GM19351 (cell line): ENCODE data around the gene PACRGL.

Experiments
- ATAC-seq: cut with Tn5 transposase; IDR thresholded peaks from one replicate; pipeline ENCODE4 v1.9.1; 2021; ENCODE audit warnings: mild to moderate bottlenecking, moderate library complexity; ENCODE audit not compliant: unreplicated experiment

The PACRGL gene

GRCh38 chr4:20700007-20700761, at the start of gene PACRGL:
TSS of gene PACRGL (plus strand) at chr4:20700458. CDS start at chr4:20704482, 4,024 bp downstream.
- peak; percentile 99 for ATAC-seq

GRCh38 chr4:20652226-20652885, 47.9 kb upstream of the PACRGL start:
- no peak for ATAC-seq

GRCh38 chr4:20658456-20658855, 41.8 kb upstream of the PACRGL start:
- ATAC-seq = no peak

- ATAC-seq = no peak
Measured at GRCh38 chr4:20662851-20663250, 37.4 kb upstream of the PACRGL start.

GRCh38 chr4:20666012-20666860, 34.0 kb upstream of the PACRGL start:
- ATAC-seq = no peak

GRCh38 chr4:20672262-20672661, 28.0 kb upstream of the PACRGL start:
- no peak for ATAC-seq

GRCh38 chr4:20675786-20676185, 24.5 kb upstream of the PACRGL start:
- no peak for ATAC-seq

GRCh38 chr4:20676501-20677197, 23.6 kb upstream of the PACRGL start:
- ATAC-seq = no peak

- no peak for ATAC-seq
Measured at GRCh38 chr4:20678400-20678799, 21.9 kb upstream of the PACRGL start.

GRCh38 chr4:20679951-20680350, 20.3 kb upstream of the PACRGL start:
- no peak for ATAC-seq

GRCh38 chr4:20680736-20681135, 19.5 kb upstream of the PACRGL start:
- no peak for ATAC-seq

- ATAC-seq = no peak
Measured at GRCh38 chr4:20681271-20681670, 19.0 kb upstream of the PACRGL start.

GRCh38 chr4:20682853-20683252, 17.4 kb upstream of the PACRGL start:
- no peak for ATAC-seq

- no peak for ATAC-seq
Measured at GRCh38 chr4:20683766-20684165, 16.5 kb upstream of the PACRGL start.

GRCh38 chr4:20684852-20685763, 15.2 kb upstream of the PACRGL start:
- no peak for ATAC-seq

- ATAC-seq = no peak
Measured at GRCh38 chr4:20687864-20688263, 12.4 kb upstream of the PACRGL start.

GRCh38 chr4:20696815-20697214, 3.4 kb upstream of the PACRGL start:
- ATAC-seq = no peak

GRCh38 chr4:20698382-20698781, 1.9 kb upstream of the PACRGL start:
- no peak for ATAC-seq

- no peak for ATAC-seq
Measured at GRCh38 chr4:20698820-20699219, 1.4 kb upstream of the PACRGL start.

GRCh38 chr4:20711335-20711734, 11.1 kb downstream of the PACRGL start:
- no peak for ATAC-seq
